GM21360 (cell line): ENCODE results near the gene ICE2.

Experiments
- ATAC-seq: cut with Tn5 transposase; IDR thresholded peaks from one replicate; pipeline ENCODE4 v1.9.1; 2021; ENCODE audit warnings: mild to moderate bottlenecking, moderate library complexity; ENCODE audit not compliant: unreplicated experiment

Gene ICE2

DNA sequence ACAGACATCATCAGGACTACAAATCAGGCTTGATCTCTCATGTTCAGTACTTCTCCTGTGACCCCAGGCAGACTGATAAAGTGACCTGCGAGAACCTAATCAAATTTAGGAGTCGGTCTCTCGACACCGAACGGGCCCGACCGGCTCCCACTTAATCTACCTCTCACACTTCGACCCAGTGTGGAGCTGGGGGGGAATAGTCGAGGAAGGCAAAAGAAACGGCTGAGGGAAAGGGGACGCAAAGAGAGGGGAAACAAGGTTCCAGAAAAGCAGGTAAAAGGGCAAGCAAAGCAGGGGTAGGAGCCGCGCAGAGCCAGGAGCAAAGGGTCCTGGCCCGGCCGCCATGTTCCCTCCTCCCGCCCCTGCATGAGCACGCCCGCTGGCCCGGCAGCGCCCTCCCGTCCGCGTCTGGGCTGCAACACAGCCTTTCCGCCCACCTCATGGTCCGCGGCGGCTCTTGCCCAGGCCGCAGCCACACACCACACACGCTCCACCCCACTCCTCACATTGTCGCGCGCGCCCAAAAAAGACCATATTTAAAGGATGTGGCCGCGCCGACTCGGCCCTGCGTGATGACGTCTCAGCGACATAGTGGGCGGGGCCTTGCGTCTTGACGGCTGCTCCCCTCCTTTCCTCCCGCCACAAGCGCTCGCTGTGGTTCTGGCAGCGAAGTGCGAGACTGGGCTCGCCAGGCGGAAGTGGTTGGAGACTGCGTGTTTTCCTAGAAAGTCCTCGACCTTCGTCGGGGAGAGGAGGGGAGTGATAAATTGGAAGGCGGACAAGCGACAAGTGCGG, at the start of gene ICE2:
TSS of gene ICE2 (minus strand) at position 577 of the 795 bp plus-strand sequence. CDS start 1,165 bp downstream, outside the sequence.
- ATAC-seq = peak; percentile 79

DNA sequence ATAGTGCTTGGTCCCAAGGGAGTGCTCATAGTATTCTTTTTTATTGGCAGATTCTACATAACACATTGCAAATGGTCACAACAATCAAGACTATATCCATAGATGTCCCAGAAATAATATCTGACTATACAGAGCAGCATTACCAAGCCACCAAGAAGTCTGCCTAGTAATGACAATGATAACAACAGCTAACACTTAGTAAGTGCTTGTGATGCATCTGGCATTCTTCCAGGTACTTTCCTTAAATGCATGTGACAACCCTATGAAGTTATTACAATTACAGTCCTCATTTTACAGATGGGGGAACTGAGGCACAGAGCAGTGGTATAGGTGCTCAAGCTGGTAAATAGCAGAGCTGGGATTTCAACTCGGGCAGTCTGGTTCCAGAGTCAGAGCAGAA, 49.6 kb upstream of the ICE2 start:
- ATAC-seq = no peak

DNA sequence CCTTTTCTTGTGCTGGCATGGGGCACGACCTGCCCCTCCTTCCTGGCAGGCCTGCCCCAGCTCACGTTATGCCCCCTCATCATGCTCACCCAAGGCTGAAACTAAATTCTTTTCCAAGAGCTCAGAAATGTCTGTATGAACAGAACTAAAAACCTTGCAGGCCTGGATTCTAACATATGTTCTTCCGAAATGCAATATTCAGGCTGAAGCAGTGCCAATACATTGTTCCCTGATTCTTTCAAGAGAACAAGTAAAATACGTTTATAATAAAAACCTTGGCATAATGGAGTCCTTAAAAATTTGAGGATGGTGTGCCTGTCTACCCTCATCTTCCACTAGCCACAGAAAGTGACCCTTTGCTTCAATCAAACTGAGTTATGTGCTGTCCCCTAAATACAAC, 48.5 kb upstream of the ICE2 start:
- ATAC-seq = no peak

DNA sequence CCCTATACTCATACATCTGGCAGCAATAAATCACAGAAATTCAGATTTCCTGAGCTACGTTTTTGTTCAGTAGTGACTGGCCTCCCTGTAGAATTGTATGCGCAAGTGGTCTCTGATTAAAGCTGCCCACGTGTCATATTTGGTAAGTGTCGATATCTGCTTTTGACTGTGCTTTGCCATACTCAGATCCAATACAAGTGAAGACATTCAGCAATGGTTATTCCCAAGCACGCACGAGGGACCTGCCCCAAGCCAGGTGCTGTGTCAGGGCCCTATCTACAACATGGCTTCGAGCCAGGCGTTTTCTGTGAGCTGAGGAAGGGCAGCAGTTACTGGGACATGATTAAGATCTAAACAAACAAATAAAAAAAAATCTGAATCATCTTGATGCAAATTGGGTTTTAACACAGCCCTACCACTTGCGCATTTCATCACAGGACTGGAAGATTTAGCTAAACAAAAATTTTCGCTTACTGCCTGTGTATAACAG, 47.2 kb upstream of the ICE2 start:
- ATAC-seq = no peak

GRCh38 chr15:60525341-60526039, 46.5 kb upstream of the ICE2 start:
- no peak for ATAC-seq

DNA sequence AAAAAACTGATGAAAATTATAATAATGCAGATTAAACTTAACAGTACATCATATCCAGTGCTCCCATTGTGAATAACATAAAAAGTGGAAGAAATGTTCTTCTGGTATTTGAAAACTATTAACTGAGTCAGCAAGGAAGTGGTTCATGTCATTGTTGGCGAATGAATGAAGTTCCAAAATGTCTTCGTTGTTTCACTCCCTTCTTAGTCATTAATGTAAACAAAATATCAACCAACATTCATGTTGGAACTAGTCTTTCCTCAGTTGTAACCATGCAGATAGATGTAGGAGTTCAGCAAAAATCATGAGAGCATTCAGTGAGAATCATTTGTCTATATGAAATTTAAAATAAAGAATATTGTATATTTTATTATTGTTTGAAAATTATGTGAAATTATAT, 44.1 kb upstream of the ICE2 start:
- no peak for ATAC-seq

GRCh38 chr15:60520825-60521368, 42.0 kb upstream of the ICE2 start:
- no peak for ATAC-seq

GRCh38 chr15:60520013-60520824, 41.3 kb upstream of the ICE2 start:
- ATAC-seq = no peak

DNA sequence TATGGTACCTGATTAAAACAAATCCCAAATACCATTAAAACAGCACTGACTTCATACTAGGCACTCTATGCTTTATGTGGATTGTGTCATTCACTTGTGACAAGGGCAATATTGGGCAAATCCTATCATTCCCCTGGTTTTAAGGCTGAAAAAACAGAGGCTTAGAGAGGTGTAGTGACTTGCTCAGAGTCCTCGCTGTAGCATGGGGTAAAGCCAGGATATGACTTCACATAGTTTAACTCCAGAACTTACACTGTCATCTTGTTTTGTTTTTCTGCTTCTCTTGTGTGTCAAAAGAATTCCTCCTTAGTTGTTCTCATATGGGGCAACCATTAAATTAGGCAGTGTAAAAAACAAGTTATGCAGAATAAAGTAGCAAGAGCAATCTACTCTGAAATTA, 40.3 kb upstream of the ICE2 start:
- no peak for ATAC-seq

DNA sequence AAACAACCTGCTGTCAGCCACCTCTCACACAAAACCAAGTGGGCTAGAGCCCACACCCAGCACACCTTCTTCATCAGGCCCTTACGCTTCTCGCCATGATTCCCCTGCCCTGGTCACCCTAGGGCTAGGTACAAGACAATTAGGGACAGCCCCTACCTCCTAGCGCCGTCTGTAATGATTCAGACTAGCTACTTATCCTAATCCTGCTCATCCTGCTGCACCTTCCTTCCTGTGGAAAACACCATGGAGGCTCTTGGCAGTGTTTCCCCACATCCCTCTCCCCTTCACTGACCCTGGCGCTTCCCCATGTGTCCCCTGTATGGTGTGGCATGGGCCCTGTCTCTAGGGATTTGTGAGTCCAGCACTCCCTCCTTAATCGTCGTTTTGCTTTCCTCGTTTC, 39.6 kb upstream of the ICE2 start:
- no peak for ATAC-seq

DNA sequence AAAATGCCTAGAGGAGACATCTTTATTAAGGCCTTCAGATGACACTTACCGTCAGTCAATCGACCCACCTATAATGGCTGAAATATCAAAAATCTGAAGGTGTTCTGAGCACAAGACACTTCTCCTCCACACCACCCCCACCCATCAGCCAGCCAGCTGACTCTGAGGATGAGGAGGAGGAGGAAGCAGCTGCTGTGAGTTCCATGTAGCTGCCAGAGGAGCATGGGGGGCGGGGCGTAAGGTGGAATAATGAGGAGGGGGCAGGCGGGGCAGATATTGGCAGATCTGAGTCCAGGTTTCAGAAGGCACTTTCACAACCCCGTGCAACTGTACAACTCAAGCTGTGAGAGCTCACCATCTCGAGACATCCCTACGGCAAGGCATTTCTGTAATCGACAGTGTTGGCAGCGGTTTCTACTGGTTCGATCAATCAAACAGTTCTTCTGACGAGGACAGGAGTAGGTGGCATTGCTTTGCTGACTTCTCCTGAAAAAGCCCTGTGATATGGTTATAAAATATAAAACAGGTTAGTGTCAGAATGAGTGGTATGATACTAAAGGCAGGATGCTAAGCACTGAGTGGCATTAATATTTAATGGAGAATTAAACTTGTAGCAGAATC, 35.4 kb upstream of the ICE2 start:
- ATAC-seq = no peak

DNA sequence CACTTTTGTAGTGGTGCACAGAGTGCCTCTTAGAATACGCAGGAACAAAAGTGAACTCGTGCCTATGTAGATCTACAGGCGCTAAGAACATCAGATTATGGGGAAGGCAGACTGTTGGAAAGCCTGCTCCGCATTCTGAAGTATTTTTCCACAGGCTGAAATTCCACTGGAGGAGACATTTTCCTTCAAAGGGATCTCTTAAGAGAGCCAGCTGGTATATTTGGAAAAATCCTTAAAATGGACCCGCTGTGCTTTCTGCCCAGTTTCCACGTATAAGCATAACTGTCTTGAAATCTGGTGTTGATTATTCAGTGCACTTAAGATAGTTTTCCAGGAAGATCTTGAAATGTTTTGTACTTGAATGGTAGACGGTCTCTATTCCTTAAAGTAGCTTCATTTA, 34.7 kb upstream of the ICE2 start:
- ATAC-seq = no peak

GRCh38 chr15:60512937-60513336, 34.0 kb upstream of the ICE2 start:
- no peak for ATAC-seq

- no peak for ATAC-seq
These were observed 32.5 kb upstream of the ICE2 start for GRCh38 chr15:60511351-60512031.

- ATAC-seq = no peak
These were observed 31.1 kb upstream of the ICE2 start for GRCh38 chr15:60510006-60510405.

- no peak for ATAC-seq
These were observed 30.5 kb upstream of the ICE2 start for GRCh38 chr15:60509470-60509869.

- ATAC-seq = no peak
These were observed 29.5 kb upstream of the ICE2 start for GRCh38 chr15:60508442-60508841.

DNA sequence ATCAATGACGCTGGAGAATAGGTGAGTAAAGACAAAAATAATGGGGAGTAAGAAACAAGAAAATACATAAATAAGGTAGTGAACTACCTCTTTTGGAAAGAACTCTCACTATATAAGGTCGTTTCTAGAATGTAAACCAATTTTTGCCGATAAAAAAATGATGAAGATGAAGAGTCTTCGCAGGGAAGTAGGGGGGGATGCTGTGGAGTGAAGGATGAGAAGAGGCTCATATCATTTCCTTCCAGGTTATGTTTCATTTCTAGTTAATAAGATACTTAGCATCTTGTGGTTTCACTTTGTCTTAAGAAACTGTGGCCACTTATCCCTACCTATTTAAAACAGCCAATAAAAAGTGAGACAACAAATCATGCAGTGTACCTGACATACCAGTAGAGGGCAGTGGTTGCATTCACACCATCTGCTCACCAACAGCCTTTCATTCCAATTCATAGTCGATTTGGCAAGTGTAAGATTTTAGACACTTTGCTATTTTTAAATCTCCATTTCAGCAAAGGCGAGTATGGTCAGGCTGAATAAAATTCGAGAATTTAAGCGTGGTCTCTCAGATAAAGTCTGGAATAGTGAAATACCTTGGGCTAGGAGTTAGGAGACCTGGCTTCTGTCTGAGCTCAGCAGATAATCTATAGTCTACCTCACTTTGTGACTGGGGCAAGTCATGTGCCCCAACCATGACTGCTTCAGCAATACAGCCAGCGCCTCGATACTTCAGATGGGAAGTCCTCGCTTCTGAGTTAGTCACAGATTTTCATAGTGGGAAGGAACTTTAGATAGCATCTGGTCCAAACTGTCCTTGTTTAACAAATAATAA, 28.9 kb upstream of the ICE2 start:
- no peak for ATAC-seq

- ATAC-seq = no peak
These were observed 17.9 kb upstream of the ICE2 start for GRCh38 chr15:60496853-60497252.
